Measurements from ENCODE around the gene FLT3LG. TPM values are rescaled to one million over a fixed set of nuclear protein-coding genes. Genes with fewer than 3 reads are reported as not detected.

FLT3LG gene
- total RNA-seq, 1 experiment from 2014 or later = 6.5 TPM

DNA sequence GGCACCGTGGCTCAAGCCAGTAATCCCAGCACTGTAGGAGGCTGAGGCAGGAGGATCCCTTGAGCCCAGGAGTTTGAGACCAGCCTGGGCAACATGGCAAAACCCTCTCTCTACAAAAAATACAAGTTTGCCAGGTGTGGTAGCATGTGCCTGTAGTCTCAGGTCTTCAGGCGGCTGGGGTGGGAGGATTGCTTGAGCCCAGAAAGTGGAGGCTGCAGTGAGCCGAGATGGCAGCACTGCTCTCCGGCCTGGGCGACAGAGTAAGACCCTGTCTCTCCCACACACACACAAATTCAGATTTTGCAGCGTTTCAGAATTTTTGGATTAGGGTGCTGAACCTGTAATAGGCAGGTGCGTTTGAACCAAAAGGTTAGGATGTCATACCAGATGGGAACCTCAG is 24.5 kb downstream of the FLT3LG start:
- no peak for DNase-seq (ENCODE audit: low spot score)
- Histone ChIP-seq H3K27ac (ENCODE audit: low read depth, low read length, poor library complexity, severe bottlenecking) (peak overlapping the region; percentile 99), H3K9me3 (ENCODE audit: low read depth, low read length, poor library complexity, severe bottlenecking) (no peaks in the 10 kb centered on the region), H3K4me3 (ENCODE audit: low read depth, low read length, poor library complexity, severe bottlenecking) (peak overlapping the region; percentile 82), H3K36me3 (ENCODE audit: insufficient read depth, low read length, poor library complexity, severe bottlenecking) (peaks cover 38% of the 10 kb centered on the region), H3K27me3 (replicated peaks; ENCODE audit: insufficient read depth, low read depth, low read length, poor library complexity) (no peaks in the 10 kb centered on the region), H3K4me1 (ENCODE audit: insufficient read depth, low read length, poor library complexity, severe bottlenecking) (peaks cover 41% of the 10 kb centered on the region)
- ChIA-PET CTCF (interaction anchor here (0.6 kb wide), 1 partner anchor 15 kb away, joined by 3 read pairs; no protein-coding TSS in a partner anchor), POLR2A (ENCODE audit: low non-redundant PET) (interaction anchor here (0.6 kb wide), 1 partner anchor 10 kb away, joined by 9 read pairs; no protein-coding TSS in a partner anchor)
- intact Hi-C loops (cut with micrococcal nuclease; ENCODE audit: unreplicated experiment) = loop anchor here (5.0 to 10.0 kb wide), 2 partner anchors 354 to 376 kb away; partner anchors contain the start of genes AKT1S1, PTOV1 and TBC1D17
- TF ChIP-seq EZH2 (IDR thresholded peaks at IDR 0.05; ENCODE audit: borderline replicate concordance, low read depth, low read length, poor library complexity, severe bottlenecking) = no peak
- TF ChIP-seq, protein P1, sequence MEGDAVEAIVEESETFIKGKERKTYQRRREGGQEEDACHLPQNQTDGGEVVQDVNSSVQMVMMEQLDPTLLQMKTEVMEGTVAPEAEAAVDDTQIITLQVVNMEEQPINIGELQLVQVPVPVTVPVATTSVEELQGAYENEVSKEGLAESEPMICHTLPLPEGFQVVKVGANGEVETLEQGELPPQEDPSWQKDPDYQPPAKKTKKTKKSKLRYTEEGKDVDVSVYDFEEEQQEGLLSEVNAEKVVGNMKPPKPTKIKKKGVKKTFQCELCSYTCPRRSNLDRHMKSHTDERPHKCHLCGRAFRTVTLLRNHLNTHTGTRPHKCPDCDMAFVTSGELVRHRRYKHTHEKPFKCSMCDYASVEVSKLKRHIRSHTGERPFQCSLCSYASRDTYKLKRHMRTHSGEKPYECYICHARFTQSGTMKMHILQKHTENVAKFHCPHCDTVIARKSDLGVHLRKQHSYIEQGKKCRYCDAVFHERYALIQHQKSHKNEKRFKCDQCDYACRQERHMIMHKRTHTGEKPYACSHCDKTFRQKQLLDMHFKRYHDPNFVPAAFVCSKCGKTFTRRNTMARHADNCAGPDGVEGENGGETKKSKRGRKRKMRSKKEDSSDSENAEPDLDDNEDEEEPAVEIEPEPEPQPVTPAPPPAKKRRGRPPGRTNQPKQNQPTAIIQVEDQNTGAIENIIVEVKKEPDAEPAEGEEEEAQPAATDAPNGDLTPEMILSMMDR (conservative IDR thresholded peaks at IDR 0.05; ENCODE audit: low read depth, low read length) = no peak
- BruUV-seq (replicated peaks) = no TSS peak

DNA sequence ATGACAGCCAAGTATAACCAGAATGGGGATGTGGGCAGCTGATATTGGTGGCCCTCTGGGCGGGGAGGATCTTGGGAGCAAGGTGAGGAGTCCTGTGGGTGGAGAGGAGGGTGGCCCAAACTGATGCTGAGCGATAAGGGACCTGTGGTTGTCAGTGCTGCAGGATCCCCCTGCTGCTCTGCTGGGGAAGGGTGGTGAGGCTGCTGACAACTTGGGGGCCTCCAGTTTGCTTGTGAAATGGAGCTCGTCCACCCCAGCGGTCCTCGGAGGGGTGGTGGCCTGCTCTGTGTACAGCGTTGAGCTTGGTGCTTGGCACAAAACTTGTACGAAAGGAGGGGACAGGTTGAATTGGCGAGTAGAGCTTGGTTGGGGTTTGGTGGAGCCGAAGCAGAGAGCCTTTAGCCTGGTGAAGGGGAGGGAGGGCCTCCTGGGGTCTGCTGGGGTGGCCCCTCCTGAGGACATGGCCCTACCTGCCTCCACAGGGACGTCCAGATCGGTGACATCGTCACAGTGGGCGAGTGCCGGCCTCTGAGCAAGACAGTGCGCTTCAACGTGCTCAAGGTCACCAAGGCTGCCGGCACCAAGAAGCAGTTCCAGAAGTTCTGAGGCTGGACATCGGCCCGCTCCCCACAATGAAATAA is 25.1 kb downstream of the FLT3LG start:
- intact Hi-C loops (cut with micrococcal nuclease; ENCODE audit: unreplicated experiment) = loop anchor here (5.0 to 10.0 kb wide), 2 partner anchors 353 to 376 kb away; partner anchors contain the start of genes AKT1S1, PTOV1 and TBC1D17
- peak overlapping the region; percentile 99 for H3K27ac ChIP-seq (ENCODE audit: low read depth, low read length, poor library complexity, severe bottlenecking)
- peak overlapping the region; percentile 82 for H3K4me3 ChIP-seq (ENCODE audit: low read depth, low read length, poor library complexity, severe bottlenecking)
- POLR2A ChIA-PET (ENCODE audit: low non-redundant PET) = interaction anchor here (0.5 kb wide), 1 partner anchor 20 kb away, joined by 8 read pairs; no protein-coding TSS in a partner anchor
- no peak for DNase-seq (ENCODE audit: low spot score)
- no peaks in the 10 kb centered on the region for H3K27me3 ChIP-seq (replicated peaks; ENCODE audit: insufficient read depth, low read depth, low read length, poor library complexity)
- CTCF ChIA-PET = interaction anchor here (0.6 to 1.4 kb wide), 2 partner anchors 14 to 47 kb away, joined by 3 to 8 read pairs; no protein-coding TSS in a partner anchor
- no peaks in the 10 kb centered on the region for H3K9me3 ChIP-seq (ENCODE audit: low read depth, low read length, poor library complexity, severe bottlenecking)
- peaks cover 38% of the 10 kb centered on the region for H3K36me3 ChIP-seq (ENCODE audit: insufficient read depth, low read length, poor library complexity, severe bottlenecking)
- BruUV-seq (replicated peaks) = no TSS peak
- peaks cover 44% of the 10 kb centered on the region for H3K4me1 ChIP-seq (ENCODE audit: insufficient read depth, low read length, poor library complexity, severe bottlenecking)
- TF ChIP-seq EZH2 (IDR thresholded peaks at IDR 0.05; ENCODE audit: borderline replicate concordance, low read depth, low read length, poor library complexity, severe bottlenecking) = no peak
- TF ChIP-seq, protein P1 (conservative IDR thresholded peaks at IDR 0.05; ENCODE audit: low read depth, low read length) = no peak

DNA sequence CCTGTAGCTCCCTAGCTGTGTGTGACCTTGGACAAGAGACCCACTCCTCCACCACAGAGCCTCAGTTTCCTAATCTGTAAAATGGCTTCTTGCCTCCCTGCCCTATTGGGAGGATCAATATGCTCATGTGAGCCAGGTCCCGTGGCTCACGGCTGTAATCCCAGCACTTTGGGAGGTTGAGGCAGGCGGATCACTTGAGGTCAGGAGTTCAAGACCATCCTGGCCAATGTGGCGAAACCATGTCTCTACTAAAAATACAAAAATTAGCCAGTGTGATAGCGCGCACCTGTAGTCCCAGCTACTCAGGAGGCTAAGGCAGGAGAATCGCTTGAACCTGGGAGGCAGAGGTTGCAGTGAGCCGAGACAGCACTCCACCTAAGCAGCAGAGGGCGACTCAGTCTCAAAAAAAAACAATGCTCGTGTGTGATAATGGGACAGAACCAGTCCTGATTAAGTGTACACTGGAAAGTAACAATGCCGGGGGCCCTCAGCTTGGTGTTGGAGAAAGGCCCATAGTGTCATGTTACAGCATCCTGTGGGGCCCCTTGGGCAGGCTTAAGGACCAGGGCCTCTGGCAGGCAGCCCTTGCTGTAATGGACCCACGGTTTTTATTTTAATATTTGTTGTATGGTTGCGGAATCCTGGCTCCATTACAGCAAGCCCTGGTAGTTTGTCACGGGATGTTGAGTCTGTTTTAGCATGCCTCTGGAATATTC is 29.0 kb downstream of the FLT3LG start:
- no peak overlapping the region for H3K4me3 ChIP-seq (ENCODE audit: low read depth, low read length, poor library complexity, severe bottlenecking)
- CTCF ChIA-PET = interaction anchor here (0.5 to 1.9 kb wide), 5 partner anchors 29 to 68 kb away, joined by 4 to 14 read pairs (median 6); partner anchors contain the start of gene FLT3LG
- peaks cover 24% of the 10 kb centered on the region for H3K36me3 ChIP-seq (ENCODE audit: insufficient read depth, low read length, poor library complexity, severe bottlenecking)
- H3K27me3 ChIP-seq (replicated peaks; ENCODE audit: insufficient read depth, low read depth, low read length, poor library complexity) = no peaks in the 10 kb centered on the region
- H3K27ac ChIP-seq (ENCODE audit: low read depth, low read length, poor library complexity, severe bottlenecking) = peak overlapping the region; percentile 18
- peak; percentile 90 for DNase-seq (ENCODE audit: low spot score)
- intact Hi-C loops (cut with micrococcal nuclease; ENCODE audit: unreplicated experiment) = loop anchor here (2.0 kb wide), 1 partner anchor 68 kb away; no protein-coding TSS in a partner anchor
- TF ChIP-seq, protein P1 (conservative IDR thresholded peaks at IDR 0.05; ENCODE audit: low read depth, low read length) = peak; percentile 71
- no peak for TF ChIP-seq EZH2 (IDR thresholded peaks at IDR 0.05; ENCODE audit: borderline replicate concordance, low read depth, low read length, poor library complexity, severe bottlenecking)
- BruUV-seq (replicated peaks) = no TSS peak
- POLR2A ChIA-PET (ENCODE audit: low non-redundant PET) = interaction anchor here (0.7 kb wide), 1 partner anchor 171 kb away, joined by 7 read pairs; no protein-coding TSS in a partner anchor
- peaks cover 44% of the 10 kb centered on the region for H3K4me1 ChIP-seq (ENCODE audit: insufficient read depth, low read length, poor library complexity, severe bottlenecking)
- H3K9me3 ChIP-seq (ENCODE audit: low read depth, low read length, poor library complexity, severe bottlenecking) = no peaks in the 10 kb centered on the region
